B cell (primary cell): ENCODE measurements around the gene USH2A. TPM values are rescaled to one million over a fixed set of nuclear protein-coding genes. Genes with fewer than 3 reads are reported as not detected.

Experiments used
- ATAC-seq: fragments of 200-7000 bp; cut with Tn5 transposase; one replicate; pipeline ENCODE4 v1.10.0; 2021; ENCODE audit warnings: low read depth, mild to moderate bottlenecking, moderate number of reproducible peaks, moderate library complexity
- CTCF ChIA-PET: fragments of 350-600 bp; sonication (Branson Sonifier 250); formaldehyde crosslinking; loops from one replicate; lab custom pipeline; 2021; ENCODE audit warnings: antibody characterized with exemption, inconsistent platforms; lab: Charles Lee
- POLR2A ChIA-PET: fragments of 350-600 bp; sonication (Branson Sonifier 250); formaldehyde crosslinking; loops from one replicate; lab custom pipeline; 2021; ENCODE audit warnings: antibody characterized with exemption; lab: Charles Lee
- DNase-seq: peaks from one replicate; pipeline ENCODE4 v3.0.0; 2013
- H2AFZ ChIP-seq: 2 replicates; pipeline ENCODE4 v1.6.1; 2012; ENCODE audit warnings: mild to moderate bottlenecking, low read depth, low read length; ENCODE audit not compliant: insufficient read depth, poor library complexity, severe bottlenecking
- H3K27ac ChIP-seq, 2 donors: 1 replicate in 1 of 2; 2 replicates in 1 of 2; pipeline ENCODE4 v1.5.1; 2012 to 2013; ENCODE audit warnings: low read length in 2 of 2, mild to moderate bottlenecking in 2 of 2, moderate library complexity in 1 of 2
- H3K27me3 ChIP-seq, 4 experiments: fragments of 200-600 bp in 1 of 4; sonication (generic) in 1 of 4; replicated peaks in 1 of 4; 1 replicate in 2 of 4; 2 replicates in 2 of 4; pipeline versions ENCODE4 v1.6.1 to v1.7.0; 2013 to 2016; ENCODE audit warnings: low read length in 3 of 4, mild to moderate bottlenecking in 2 of 4, mixed read lengths in 1 of 4, moderate library complexity in 1 of 4; ENCODE audit not compliant: insufficient read depth in 4 of 4, control insufficient read depth in 3 of 4; ENCODE audit errors: control extremely low read depth in 1 of 4
- H3K36me3 ChIP-seq, 2 experiments: replicated peaks in 1 of 2; 1 replicate in 1 of 2; 2 replicates in 1 of 2; pipeline versions ENCODE4 v1.6.1 to v1.7.1; 2013; ENCODE audit warnings: low read length in 1 of 2; ENCODE audit not compliant: insufficient read depth in 2 of 2, control insufficient read depth in 1 of 2; ENCODE audit errors: control extremely low read depth in 1 of 2, extremely low read depth in 1 of 2
- H3K4me1 ChIP-seq, 2 donors: fragments of 200-600 bp in 1 of 2; sonication (generic) in 1 of 2; 1 replicate in 1 of 2; 2 replicates in 1 of 2; pipeline versions ENCODE4 v1.5.1 to v1.6.1; 2013 to 2017; ENCODE audit warnings: low read length in 2 of 2; ENCODE audit not compliant: control insufficient read depth in 2 of 2, insufficient read depth in 2 of 2
- H3K4me2 ChIP-seq: replicated peaks from 2 replicates; pipeline ENCODE3; 2012; ENCODE audit warnings: mild to moderate bottlenecking, low read depth, low read length; ENCODE audit not compliant: poor library complexity, severe bottlenecking
- H3K4me3 ChIP-seq, 5 experiments: fragments of 200-600 bp in 1 of 5; sonication (generic) in 1 of 5; 1 replicate in 3 of 5; 2 replicates in 2 of 5; pipeline versions ENCODE4 v1.5.1 to v1.7.0; 2011 to 2016; ENCODE audit warnings: low read length in 4 of 5, mild to moderate bottlenecking in 4 of 5, low read depth in 2 of 5, control low read depth in 1 of 5, moderate library complexity in 1 of 5; ENCODE audit not compliant: insufficient read depth in 1 of 5; ENCODE audit errors: control extremely low read depth in 1 of 5, extremely low read depth in 1 of 5
- H3K79me2 ChIP-seq: fragments of 200-600 bp; sonication (generic); one replicate; pipeline ENCODE4 v1.6.0; 2016; ENCODE audit warnings: low read length; ENCODE audit not compliant: control insufficient read depth, insufficient read depth
- H3K9ac ChIP-seq: fragments of 200-600 bp; sonication (generic); 2 replicates; pipeline ENCODE4 v1.6.1; 2017; ENCODE audit warnings: mild to moderate bottlenecking, low read length, moderate library complexity
- H3K9me3 ChIP-seq, 3 donors: one replicate each; pipeline versions ENCODE4 v1.6.1 to v1.7.1; 2013; ENCODE audit warnings: low read length in 2 of 3; ENCODE audit not compliant: control insufficient read depth in 2 of 3, insufficient read depth in 1 of 3; ENCODE audit errors: control extremely low read depth in 1 of 3
- H4K20me1 ChIP-seq: 2 replicates; pipeline ENCODE4 v1.6.0; 2012; ENCODE audit warnings: mild to moderate bottlenecking, low read length; ENCODE audit not compliant: insufficient read depth, control insufficient read depth, poor library complexity, severe bottlenecking
- H3K27ac Mint-ChIP-seq: one replicate; pipeline ENCODE4 v1.8.0; 2021; ENCODE audit warnings: mixed read lengths
- H3K27me3 Mint-ChIP-seq: one replicate; pipeline ENCODE4 v1.8.0; 2021; ENCODE audit warnings: mixed read lengths
- H3K4me1 Mint-ChIP-seq: one replicate; pipeline ENCODE4 v1.8.0; 2021; ENCODE audit warnings: mixed read lengths
- H3K4me3 Mint-ChIP-seq: one replicate; pipeline ENCODE4 v1.8.0; 2021; ENCODE audit warnings: mixed read lengths
- H3K9me3 Mint-ChIP-seq: one replicate; pipeline ENCODE4 v1.8.0; 2022; ENCODE audit warnings: mixed read lengths; ENCODE audit not compliant: insufficient read depth
- CTCF ChIP-seq: fragments of 200-600 bp; IDR thresholded peaks from one replicate; pipeline ENCODE4 v1.8.0; 2022; ENCODE audit warnings: antibody characterized with exemption, mild to moderate bottlenecking
- EZH2 ChIP-seq: IDR thresholded peaks from 2 replicates; pipeline ENCODE4 v1.6.1; 2012; ENCODE audit warnings: borderline replicate concordance, low read depth, mild to moderate bottlenecking, moderate library complexity, low read length; ENCODE audit not compliant: insufficient read depth, poor library complexity, severe bottlenecking
- WGBS: methylation state at CpG from one replicate; pipeline ENCODE4 v1.1.5; 2013; ENCODE audit warnings: missing lambda C conversion rate; ENCODE audit not compliant: insufficient coverage; 5-methylcytosine and 5-hydroxymethylcytosine counted together
- intact Hi-C: fragments of 100-400 bp; cut with micrococcal nuclease; formaldehyde crosslinking; loops from one replicate; pipeline ENCODE4 v1.10.0; 2022
- polyA plus RNA-seq: library from polyadenylated mRNA; depleted of rRNA; stranded (reverse); fragments of >200 nt; gene quantifications from 2 replicates; pipeline ENCODE4 v1.2.3, GENCODE V29; 2012
- total RNA-seq, 2 donors: library from RNA; stranded (reverse); fragments of 120-200 nt in 1 of 2; gene quantifications; 1 replicate in 1 of 2; 2 replicates in 1 of 2; pipeline versions ENCODE4 v1.2.3 to v1.2.4, GENCODE V29; 2013 to 2022

Gene USH2A
- total and polyA plus RNA-seq, 2 donors (not counting 1 experiment from before 2014, with no cell fraction given): 0.01 TPM; not detected in 1

- Mint-ChIP-seq H3K4me1 (no peaks in the 10 kb centered on the region), H3K27me3 (no peaks in the 10 kb centered on the region), H3K4me3 (no peak overlapping the region), H3K27ac (no peak overlapping the region), H3K9me3 (no peaks in the 10 kb centered on the region)
- ChIA-PET CTCF (no interaction called here), POLR2A (no interaction called here)
- TF ChIP-seq CTCF: no peak
- TF ChIP-seq EZH2: no peak
- Histone ChIP-seq H2AFZ (no peak overlapping the region), H3K4me3 (no peak overlapping the region), H3K27me3 (no peaks in the 10 kb centered on the region), H4K20me1 (no peaks in the 10 kb centered on the region), H3K4me2 (no peak overlapping the region), H3K9ac (no peak overlapping the region), H3K79me2 (no peaks in the 10 kb centered on the region), H3K27ac (no peak overlapping the region), H3K36me3 (no peaks in the 10 kb centered on the region), H3K9me3 (no peaks in the 10 kb centered on the region), H3K4me1 (no peaks in the 10 kb centered on the region)
- no peak for DNase-seq
- intact Hi-C loops: no loop called here
- no peak for ATAC-seq
- WGBS: 94% methylated on average over 3 of the region's 3 CpGs
Measured at GRCh38 chr1:216015116-216015515, 408.1 kb downstream of the USH2A start.

- no peaks in the 10 kb centered on the region for H3K27me3 Mint-ChIP-seq
Measured at GRCh38 chr1:216014086-216014485, 409.2 kb downstream of the USH2A start.

More at GRCh38 chr1:216014086-216014485, 409.2 kb downstream of the USH2A start:
- ATAC-seq (no peak), DNase-seq (no peak)
- H3K9ac ChIP-seq: no peak overlapping the region
- intact Hi-C loops: no loop called here
- POLR2A ChIA-PET: no interaction called here
- 45% methylated on average over 2 of the region's 2 CpGs for WGBS
- H3K4me1 Mint-ChIP-seq: no peaks in the 10 kb centered on the region
- CTCF ChIA-PET: no interaction called here
- no peak overlapping the region for H3K27ac Mint-ChIP-seq
- H3K4me3 Mint-ChIP-seq: no peak overlapping the region
- no peaks in the 10 kb centered on the region for H3K9me3 ChIP-seq
- no peaks in the 10 kb centered on the region for H3K79me2 ChIP-seq
- TF ChIP-seq EZH2 (no peak), CTCF (no peak)
- H3K4me2 ChIP-seq: no peak overlapping the region
- H3K36me3 ChIP-seq: no peaks in the 10 kb centered on the region
- H4K20me1 ChIP-seq: no peaks in the 10 kb centered on the region
- no peaks in the 10 kb centered on the region for H3K9me3 Mint-ChIP-seq
- no peak overlapping the region for H2AFZ ChIP-seq
- H3K4me3 ChIP-seq: no peak overlapping the region
- H3K27me3 ChIP-seq: no peaks in the 10 kb centered on the region
- H3K27ac ChIP-seq: no peak overlapping the region
- no peaks in the 10 kb centered on the region for H3K4me1 ChIP-seq
